ENCODE data around the gene FMC1.
"Not testable (repeated sequence)": the region's sequence is repeated elsewhere in the genome, so short reads cannot be mapped to it uniquely, and the experiment has no call there.

Gene FMC1

GRCh38 chr7:139341058-139341775, at the start of gene FMC1:
Gene FMC1 (plus strand): TSS chr7:139341337. CDS start chr7:139341385, 48 bp downstream.
- DNase-seq (ENCODE audit: low spot score), result peak; percentile 89

- no peak for DNase-seq (ENCODE audit: low spot score)
Measured at GRCh38 chr7:139292821-139293220, 48.3 kb upstream of the FMC1 start.

GRCh38 chr7:139293534-139293933, 47.6 kb upstream of the FMC1 start:
- no peak for DNase-seq (ENCODE audit: low spot score)

- no peak for DNase-seq (ENCODE audit: low spot score)
Measured at GRCh38 chr7:139294241-139294640, 46.9 kb upstream of the FMC1 start.

- DNase-seq (ENCODE audit: low spot score), result no peak
Measured at GRCh38 chr7:139294951-139295575, 46.1 kb upstream of the FMC1 start.

- DNase-seq (ENCODE audit: low spot score), result no peak
Measured at GRCh38 chr7:139297795-139298194, 43.3 kb upstream of the FMC1 start.

- DNase-seq (ENCODE audit: low spot score), result no peak
Measured at GRCh38 chr7:139299296-139299695, 41.8 kb upstream of the FMC1 start.

GRCh38 chr7:139300390-139300789, 40.7 kb upstream of the FMC1 start:
- DNase-seq (ENCODE audit: low spot score), result no peak

- no peak for DNase-seq (ENCODE audit: low spot score)
Measured at GRCh38 chr7:139304517-139304916, 36.6 kb upstream of the FMC1 start.

GRCh38 chr7:139317939-139318505, 23.1 kb upstream of the FMC1 start:
- DNase-seq (ENCODE audit: low spot score), result no peak

GRCh38 chr7:139321071-139321745, 19.9 kb upstream of the FMC1 start:
- no peak for DNase-seq (ENCODE audit: low spot score)

- DNase-seq (ENCODE audit: low spot score), result not testable (repeated sequence)
Measured at GRCh38 chr7:139324709-139325108, 16.4 kb upstream of the FMC1 start.

- DNase-seq (ENCODE audit: low spot score), result no peak
Measured at GRCh38 chr7:139328375-139328774, 12.8 kb upstream of the FMC1 start.

GRCh38 chr7:139329119-139329518, 12.0 kb upstream of the FMC1 start:
- DNase-seq (ENCODE audit: low spot score), result no peak

- no peak for DNase-seq (ENCODE audit: low spot score)
Measured at GRCh38 chr7:139330333-139331030, 10.7 kb upstream of the FMC1 start.

- no peak for DNase-seq (ENCODE audit: low spot score)
Measured at GRCh38 chr7:139332697-139333359, 8.3 kb upstream of the FMC1 start.

GRCh38 chr7:139333443-139333842, 7.7 kb upstream of the FMC1 start:
- not testable (repeated sequence) for DNase-seq (ENCODE audit: low spot score)

GRCh38 chr7:139334399-139335150, 6.6 kb upstream of the FMC1 start:
- DNase-seq (ENCODE audit: low spot score), result no peak

GRCh38 chr7:139339025-139339424, 2.1 kb upstream of the FMC1 start:
- no peak for DNase-seq (ENCODE audit: low spot score)

- no peak for DNase-seq (ENCODE audit: low spot score)
Measured at GRCh38 chr7:139339698-139340036, 1.5 kb upstream of the FMC1 start.
